Esophagus (tissue), 2 donors: ENCODE results near the gene CNTN1. TPM values are rescaled to one million over a fixed set of nuclear protein-coding genes. Genes with fewer than 3 reads are reported as not detected.

Source experiments
- H3K27ac ChIP-seq, 2 donors: one replicate each; pipeline ENCODE4 v1.5.1; 2013; ENCODE audit warnings: low read depth in 2 of 2, mild to moderate bottlenecking in 2 of 2, inconsistent platforms in 1 of 2, low read length in 1 of 2, moderate library complexity in 1 of 2
- H3K27me3 ChIP-seq, 2 donors: one replicate each; pipeline ENCODE4 v1.6.1; 2013; ENCODE audit warnings: low read length in 2 of 2, control low read depth in 1 of 2, mild to moderate bottlenecking in 1 of 2; ENCODE audit not compliant: insufficient read depth in 2 of 2, control insufficient read depth in 1 of 2
- H3K36me3 ChIP-seq, 2 donors: one replicate each; pipeline ENCODE4 v1.6.1; 2013; ENCODE audit warnings: low read length in 1 of 2; ENCODE audit not compliant: control insufficient read depth in 2 of 2, insufficient read depth in 2 of 2
- H3K4me1 ChIP-seq, 2 donors: one replicate each; pipeline ENCODE4 v1.6.1; 2013; ENCODE audit warnings: low read length in 1 of 2; ENCODE audit not compliant: control insufficient read depth in 2 of 2, insufficient read depth in 2 of 2
- H3K4me3 ChIP-seq, 2 donors: one replicate each; pipeline ENCODE4 v1.5.1; 2013; ENCODE audit warnings: low read length in 2 of 2, mild to moderate bottlenecking in 2 of 2, low read depth in 1 of 2, moderate library complexity in 1 of 2
- H3K9me3 ChIP-seq, 2 donors: one replicate each; pipeline ENCODE4 v1.6.1; 2013; ENCODE audit warnings: mild to moderate bottlenecking in 2 of 2, low read depth in 1 of 2, low read length in 1 of 2, moderate library complexity in 1 of 2; ENCODE audit not compliant: control insufficient read depth in 2 of 2, insufficient read depth in 1 of 2
- WGBS, 2 donors: extraction: QIAGEN DNeasy Blood & Tissue Kit; methylation state at CpG; one replicate each; pipeline ENCODE4 v1.1.7; 2013; 5-methylcytosine and 5-hydroxymethylcytosine counted together
- polyA plus RNA-seq, 2 donors: library from polyadenylated mRNA; stranded (reverse); fragments of 200-250 nt; gene quantifications; one replicate each; pipeline ENCODE4 v1.2.3, GENCODE V29; 2013
- donor health status: healthy with polysubstance abuse.
- donor health status: Bipolar disorder and iron deficiency.

The CNTN1 gene
- polyA plus RNA-seq, 2 donors = 0.28 to 1.2 TPM

- H3K27ac ChIP-seq = no peak overlapping the region
- H3K4me1 ChIP-seq = no peaks in the 10 kb centered on the region
- no peaks in the 10 kb centered on the region for H3K9me3 ChIP-seq
- no peaks in the 10 kb centered on the region for H3K27me3 ChIP-seq
- H3K36me3 ChIP-seq = no peaks in the 10 kb centered on the region
- no peak overlapping the region for H3K4me3 ChIP-seq
Observed at GRCh38 chr12:41019461-41019860, 327.2 kb downstream of the CNTN1 start.

GRCh38 chr12:41023836-41024235 is 331.6 kb downstream of the CNTN1 start:
- H3K27ac ChIP-seq = no peak overlapping the region
- no peak overlapping the region for H3K4me3 ChIP-seq
- no peaks in the 10 kb centered on the region for H3K27me3 ChIP-seq
- no peaks in the 10 kb centered on the region for H3K9me3 ChIP-seq
- no peaks in the 10 kb centered on the region for H3K4me1 ChIP-seq
- H3K36me3 ChIP-seq = no peaks in the 10 kb centered on the region
- 32 to 48% methylated on average over 1 of the region's 1 CpG for WGBS, 2 donors

GRCh38 chr12:41026151-41026550 is 333.9 kb downstream of the CNTN1 start:
- H3K9me3 ChIP-seq = no peaks in the 10 kb centered on the region
- H3K36me3 ChIP-seq = no peaks in the 10 kb centered on the region
- no peak overlapping the region for H3K4me3 ChIP-seq
- H3K27ac ChIP-seq = no peak overlapping the region
- 65 to 93% methylated on average over 1 of the region's 1 CpG for WGBS, 2 donors
- H3K4me1 ChIP-seq = no peaks in the 10 kb centered on the region
- H3K27me3 ChIP-seq = no peaks in the 10 kb centered on the region

- H3K27me3 ChIP-seq = no peaks in the 10 kb centered on the region
- no peak overlapping the region for H3K27ac ChIP-seq
- no peaks in the 10 kb centered on the region for H3K9me3 ChIP-seq
- no peak overlapping the region for H3K4me3 ChIP-seq
- no peaks in the 10 kb centered on the region for H3K4me1 ChIP-seq
- no peaks in the 10 kb centered on the region for H3K36me3 ChIP-seq
Observed at GRCh38 chr12:41032386-41032785, 340.1 kb downstream of the CNTN1 start.

GRCh38 chr12:41034686-41035085 is 342.4 kb downstream of the CNTN1 start:
- Histone ChIP-seq H3K9me3 (no peaks in the 10 kb centered on the region), H3K4me3 (no peak overlapping the region), H3K27me3 (no peaks in the 10 kb centered on the region), H3K4me1 (no peaks in the 10 kb centered on the region), H3K27ac (no peak overlapping the region), H3K36me3 (no peaks in the 10 kb centered on the region)
- WGBS, 2 donors = 34 to 36% methylated on average over 1 of the region's 1 CpG

GRCh38 chr12:41039461-41039860 is 347.2 kb downstream of the CNTN1 start:
- no peaks in the 10 kb centered on the region for H3K4me1 ChIP-seq
- H3K27me3 ChIP-seq = no peaks in the 10 kb centered on the region
- H3K9me3 ChIP-seq = no peaks in the 10 kb centered on the region
- H3K27ac ChIP-seq = no peak overlapping the region
- no peak overlapping the region for H3K4me3 ChIP-seq
- H3K36me3 ChIP-seq = no peaks in the 10 kb centered on the region

- no peaks in the 10 kb centered on the region for H3K9me3 ChIP-seq
- no peaks in the 10 kb centered on the region for H3K27me3 ChIP-seq
- no peaks in the 10 kb centered on the region for H3K4me1 ChIP-seq
- H3K4me3 ChIP-seq = no peak overlapping the region
- H3K36me3 ChIP-seq = no peaks in the 10 kb centered on the region
- WGBS, 2 donors = 72% methylated on average over 1 of the region's 1 CpG
- H3K27ac ChIP-seq = no peak overlapping the region
Observed at GRCh38 chr12:41045509-41045908, 353.3 kb downstream of the CNTN1 start.

- WGBS, 2 donors = 42 to 58% methylated on average over 2 of the region's 2 CpGs
- Histone ChIP-seq H3K4me1 (no peaks in the 10 kb centered on the region), H3K9me3 (no peaks in the 10 kb centered on the region), H3K4me3 (no peak overlapping the region), H3K36me3 (no peaks in the 10 kb centered on the region), H3K27ac (no peak overlapping the region), H3K27me3 (no peaks in the 10 kb centered on the region)
Observed at GRCh38 chr12:41049033-41049432, 356.8 kb downstream of the CNTN1 start.

- Histone ChIP-seq H3K27me3 (no peaks in the 10 kb centered on the region), H3K27ac (no peak overlapping the region), H3K36me3 (no peaks in the 10 kb centered on the region), H3K4me3 (no peak overlapping the region), H3K4me1 (no peaks in the 10 kb centered on the region), H3K9me3 (no peaks in the 10 kb centered on the region)
- WGBS, 2 donors = 45 to 66% methylated on average over 2 of the region's 2 CpGs
Observed at GRCh38 chr12:41051954-41052353, 359.7 kb downstream of the CNTN1 start.

- Histone ChIP-seq H3K36me3 (no peaks in the 10 kb centered on the region), H3K9me3 (no peaks in the 10 kb centered on the region), H3K27me3 (no peaks in the 10 kb centered on the region), H3K4me3 (no peak overlapping the region), H3K4me1 (no peaks in the 10 kb centered on the region), H3K27ac (no peak overlapping the region)
- 65 to 71% methylated on average over 1 of the region's 1 CpG for WGBS, 2 donors
Observed at GRCh38 chr12:41052441-41052840, 360.2 kb downstream of the CNTN1 start.
